ENCODE results near the gene LAGE3.

The LAGE3 gene

GRCh38 chrX:154443992-154444754 is 34.9 kb downstream of the LAGE3 start, which contains the start of gene FAM50A:
Gene FAM50A, plus strand, starts transcription at chrX:154444141. Its CDS starts 95 bp downstream, at chrX:154444236.
- H3K4me3 ChIP-seq (ENCODE audit: severe bottlenecking): peak within 1 kb of the TSS; percentile 84
- H3K36me3 ChIP-seq (ENCODE audit: low read depth): peaks cover 22% of the 10 kb centered on the region
- TF ChIP-seq CTCF (IDR thresholded peaks at IDR 0.05; ENCODE audit: poor library complexity, severe bottlenecking): no peak
- peak within 1 kb of the TSS; percentile 55 for H3K27ac ChIP-seq (ENCODE audit: poor library complexity, severe bottlenecking)
- peak; percentile 50 for ATAC-seq (ENCODE audit: low read depth)
- H3K27me3 ChIP-seq (ENCODE audit: insufficient read depth, poor library complexity, severe bottlenecking): no peaks in the 10 kb centered on the region
- no peaks in the 10 kb centered on the region for H3K9me3 ChIP-seq (ENCODE audit: severe bottlenecking)
- H3K4me1 ChIP-seq (ENCODE audit: insufficient read depth, poor library complexity, severe bottlenecking): no peaks in the 10 kb centered on the region
- no peak for DNase-seq (ENCODE audit: low spot score)

GRCh38 chrX:154443479-154443910 is 35.6 kb downstream of the LAGE3 start:
- Histone ChIP-seq H3K27me3 (ENCODE audit: insufficient read depth, poor library complexity, severe bottlenecking) (no peaks in the 10 kb centered on the region), H3K27ac (ENCODE audit: poor library complexity, severe bottlenecking) (peak overlapping the region; percentile 55), H3K4me1 (ENCODE audit: insufficient read depth, poor library complexity, severe bottlenecking) (no peaks in the 10 kb centered on the region), H3K9me3 (ENCODE audit: severe bottlenecking) (no peaks in the 10 kb centered on the region), H3K4me3 (ENCODE audit: severe bottlenecking) (peak overlapping the region; percentile 84), H3K36me3 (ENCODE audit: low read depth) (peaks cover 22% of the 10 kb centered on the region)
- ATAC-seq (ENCODE audit: low read depth): peak; percentile 21; the same call in 2 of the 3 replicates
- no peak for DNase-seq (ENCODE audit: low spot score)
- no peak for TF ChIP-seq CTCF (IDR thresholded peaks at IDR 0.05; ENCODE audit: poor library complexity, severe bottlenecking)

GRCh38 chrX:154441984-154442707 is 36.9 kb downstream of the LAGE3 start:
- DNase-seq (ENCODE audit: low spot score): no peak
- Histone ChIP-seq H3K4me1 (ENCODE audit: insufficient read depth, poor library complexity, severe bottlenecking) (no peaks in the 10 kb centered on the region), H3K4me3 (ENCODE audit: severe bottlenecking) (no peak overlapping the region), H3K9me3 (ENCODE audit: severe bottlenecking) (no peaks in the 10 kb centered on the region), H3K27me3 (ENCODE audit: insufficient read depth, poor library complexity, severe bottlenecking) (no peaks in the 10 kb centered on the region), H3K36me3 (ENCODE audit: low read depth) (peaks cover 27% of the 10 kb centered on the region), H3K27ac (ENCODE audit: poor library complexity, severe bottlenecking) (peak overlapping the region; percentile 55)
- peak; percentile 80 for ATAC-seq (ENCODE audit: low read depth)
- no peak for TF ChIP-seq CTCF (IDR thresholded peaks at IDR 0.05; ENCODE audit: poor library complexity, severe bottlenecking)

GRCh38 chrX:154441564-154441963 is 37.5 kb downstream of the LAGE3 start:
- no peaks in the 10 kb centered on the region for H3K4me1 ChIP-seq (ENCODE audit: insufficient read depth, poor library complexity, severe bottlenecking)
- no peaks in the 10 kb centered on the region for H3K27me3 ChIP-seq (ENCODE audit: insufficient read depth, poor library complexity, severe bottlenecking)
- peak overlapping the region; percentile 55 for H3K27ac ChIP-seq (ENCODE audit: poor library complexity, severe bottlenecking)
- DNase-seq (ENCODE audit: low spot score) (no peak), ATAC-seq (ENCODE audit: low read depth) (no peak)
- H3K9me3 ChIP-seq (ENCODE audit: severe bottlenecking): no peaks in the 10 kb centered on the region
- peaks cover 27% of the 10 kb centered on the region for H3K36me3 ChIP-seq (ENCODE audit: low read depth)
- no peak for TF ChIP-seq CTCF (IDR thresholded peaks at IDR 0.05; ENCODE audit: poor library complexity, severe bottlenecking)
- H3K4me3 ChIP-seq (ENCODE audit: severe bottlenecking): no peak overlapping the region
